Esophagus (tissue), 2 donors: ENCODE results near the gene TADA2B. TPM values are rescaled to one million over a fixed set of nuclear protein-coding genes. Genes with fewer than 3 reads are reported as not detected.

Experiments used
- H3K27ac ChIP-seq, 2 donors: one replicate each; pipeline ENCODE4 v1.5.1; 2013; ENCODE audit warnings: low read depth in 2 of 2, mild to moderate bottlenecking in 2 of 2, inconsistent platforms in 1 of 2, low read length in 1 of 2, moderate library complexity in 1 of 2
- H3K27me3 ChIP-seq, 2 donors: one replicate each; pipeline ENCODE4 v1.6.1; 2013; ENCODE audit warnings: low read length in 2 of 2, control low read depth in 1 of 2, mild to moderate bottlenecking in 1 of 2; ENCODE audit not compliant: insufficient read depth in 2 of 2, control insufficient read depth in 1 of 2
- H3K36me3 ChIP-seq, 2 donors: one replicate each; pipeline ENCODE4 v1.6.1; 2013; ENCODE audit warnings: low read length in 1 of 2; ENCODE audit not compliant: control insufficient read depth in 2 of 2, insufficient read depth in 2 of 2
- H3K4me1 ChIP-seq, 2 donors: one replicate each; pipeline ENCODE4 v1.6.1; 2013; ENCODE audit warnings: low read length in 1 of 2; ENCODE audit not compliant: control insufficient read depth in 2 of 2, insufficient read depth in 2 of 2
- H3K4me3 ChIP-seq, 2 donors: one replicate each; pipeline ENCODE4 v1.5.1; 2013; ENCODE audit warnings: low read length in 2 of 2, mild to moderate bottlenecking in 2 of 2, low read depth in 1 of 2, moderate library complexity in 1 of 2
- H3K9me3 ChIP-seq, 2 donors: one replicate each; pipeline ENCODE4 v1.6.1; 2013; ENCODE audit warnings: mild to moderate bottlenecking in 2 of 2, low read depth in 1 of 2, low read length in 1 of 2, moderate library complexity in 1 of 2; ENCODE audit not compliant: control insufficient read depth in 2 of 2, insufficient read depth in 1 of 2
- WGBS, 2 donors: extraction: QIAGEN DNeasy Blood & Tissue Kit; methylation state at CpG; one replicate each; pipeline ENCODE4 v1.1.7; 2013; 5-methylcytosine and 5-hydroxymethylcytosine counted together
- polyA plus RNA-seq, 2 donors: library from polyadenylated mRNA; stranded (reverse); fragments of 200-250 nt; gene quantifications; one replicate each; pipeline ENCODE4 v1.2.3, GENCODE V29; 2013
- donor health status: healthy with polysubstance abuse.
- donor health status: Bipolar disorder and iron deficiency.

Gene TADA2B, protein sequence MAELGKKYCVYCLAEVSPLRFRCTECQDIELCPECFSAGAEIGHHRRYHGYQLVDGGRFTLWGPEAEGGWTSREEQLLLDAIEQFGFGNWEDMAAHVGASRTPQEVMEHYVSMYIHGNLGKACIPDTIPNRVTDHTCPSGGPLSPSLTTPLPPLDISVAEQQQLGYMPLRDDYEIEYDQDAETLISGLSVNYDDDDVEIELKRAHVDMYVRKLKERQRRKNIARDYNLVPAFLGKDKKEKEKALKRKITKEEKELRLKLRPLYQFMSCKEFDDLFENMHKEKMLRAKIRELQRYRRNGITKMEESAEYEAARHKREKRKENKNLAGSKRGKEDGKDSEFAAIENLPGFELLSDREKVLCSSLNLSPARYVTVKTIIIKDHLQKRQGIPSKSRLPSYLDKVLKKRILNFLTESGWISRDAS
- 1 to 10 TPM; 8.4 to 8.5 TPM for polyA plus RNA-seq

DNA sequence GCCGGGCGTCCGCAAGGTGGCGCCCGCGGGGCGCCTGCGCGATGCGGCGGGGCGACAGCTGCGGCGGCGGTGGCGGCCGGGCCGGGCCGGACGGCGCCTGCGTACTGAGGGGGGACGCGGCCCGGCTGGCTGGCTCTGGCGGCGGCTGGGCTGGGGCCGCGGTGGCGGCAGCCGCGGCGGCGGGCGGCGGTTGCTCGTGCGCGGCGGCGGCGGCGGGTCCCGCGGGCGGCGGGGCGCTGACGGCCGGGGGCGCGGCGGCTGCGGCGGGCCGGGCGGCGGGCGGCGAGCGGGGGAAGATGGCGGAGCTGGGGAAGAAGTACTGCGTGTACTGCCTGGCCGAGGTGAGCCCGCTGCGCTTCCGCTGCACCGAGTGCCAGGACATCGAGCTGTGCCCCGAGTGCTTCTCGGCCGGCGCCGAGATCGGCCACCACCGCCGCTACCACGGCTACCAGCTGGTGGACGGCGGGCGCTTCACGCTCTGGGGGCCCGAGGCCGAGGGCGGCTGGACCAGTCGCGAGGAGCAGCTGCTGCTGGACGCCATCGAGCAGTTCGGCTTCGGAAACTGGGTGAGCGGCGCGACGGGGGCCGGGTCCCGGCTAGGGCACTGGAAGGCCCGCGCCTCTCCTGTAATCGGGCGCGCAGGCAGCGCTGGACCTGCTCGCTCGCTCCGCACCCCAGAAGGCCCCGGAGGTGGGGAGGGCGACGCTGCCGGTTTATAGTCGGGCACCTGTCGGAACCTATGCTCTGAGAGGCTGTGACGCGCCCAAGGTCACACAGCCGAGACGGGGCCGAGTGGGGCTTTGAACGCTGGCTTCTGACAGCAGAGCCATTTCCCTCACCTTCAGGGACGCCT lies at the start of gene TADA2B:
Gene TADA2B, plus strand, starts transcription at position 89 of the 853 bp plus-strand sequence. Its CDS starts 208 bp downstream, at position 297.
- peaks cover 17 to 25% of the 10 kb centered on the region in 2 donors for H3K4me1 ChIP-seq
- no peaks in the 10 kb centered on the region for H3K9me3 ChIP-seq
- peak within 1 kb of the TSS; percentile 69 to 98 for H3K4me3 ChIP-seq
- H3K36me3 ChIP-seq = no peaks in the 10 kb centered on the region
- 0 to 1% methylated on average over 82 to 119 of the region's 119 CpGs for WGBS, 2 donors
- H3K27me3 ChIP-seq = no peaks in the 10 kb centered on the region
- peak within 1 kb of the TSS; percentile 94 to 97 for H3K27ac ChIP-seq

GRCh38 chr4:6996481-6996880 lies 46.7 kb upstream of the TADA2B start:
- H3K9me3 ChIP-seq = no peaks in the 10 kb centered on the region
- peaks cover 14 to 28% of the 10 kb centered on the region in 2 donors for H3K36me3 ChIP-seq
- H3K4me3 ChIP-seq = no peak overlapping the region
- H3K27ac ChIP-seq = no peak overlapping the region
- whole genome bisulfite sequencing, 2 donors = 97% methylated on average over 12 of the region's 12 CpGs
- no peaks in the 10 kb centered on the region for H3K27me3 ChIP-seq
- peaks cover 0 to 13% of the 10 kb centered on the region in 2 donors for H3K4me1 ChIP-seq

DNA sequence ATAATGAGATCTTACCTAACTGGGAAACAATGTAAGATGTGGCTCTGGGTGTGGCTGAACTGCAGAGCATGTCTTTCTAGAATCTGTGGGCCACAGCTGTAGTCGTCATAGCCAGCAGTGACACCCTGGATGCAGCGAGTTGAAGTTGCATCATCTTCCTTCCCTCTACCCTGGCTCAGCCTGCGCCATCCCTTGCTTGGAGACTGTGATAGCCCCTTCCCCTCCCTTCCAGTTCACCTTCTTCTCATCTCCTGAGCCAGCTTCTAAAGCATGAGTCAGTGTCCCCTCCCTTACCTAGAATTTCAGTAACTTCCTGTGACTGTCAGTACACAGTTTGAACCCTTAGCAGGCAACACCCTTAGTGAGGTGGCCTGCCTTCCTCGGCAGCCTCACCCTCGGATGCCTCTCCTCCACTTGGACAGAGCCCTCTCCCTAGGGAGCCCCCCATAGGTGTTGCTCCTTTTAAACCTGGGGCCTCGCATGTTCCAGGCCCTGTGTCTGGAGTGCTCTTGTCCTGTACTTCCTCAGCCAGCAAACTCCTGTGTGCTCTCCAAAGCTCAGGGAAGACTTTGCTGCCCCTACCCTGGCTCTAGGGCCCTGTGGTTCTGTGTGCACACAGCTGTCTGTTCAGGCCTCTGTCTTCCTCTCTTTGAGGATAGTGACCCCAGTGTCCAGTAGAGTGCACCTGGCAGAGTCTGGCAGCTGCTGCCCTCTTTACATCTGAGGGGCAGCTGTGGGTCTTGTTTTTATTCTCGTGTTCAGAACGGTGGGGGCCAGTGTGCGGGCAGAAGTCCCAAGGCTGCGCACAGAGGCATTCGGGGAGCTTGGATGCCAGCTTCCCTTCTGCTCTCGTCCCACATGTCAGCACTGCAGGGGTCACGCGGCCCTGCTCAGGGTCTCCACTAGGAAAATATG lies 43.7 kb upstream of the TADA2B start:
- H3K27me3 ChIP-seq = no peaks in the 10 kb centered on the region
- WGBS, 2 donors = 80 to 81% methylated on average over 14 of the region's 14 CpGs
- no peaks in the 10 kb centered on the region for H3K9me3 ChIP-seq
- H3K4me1 ChIP-seq = peaks cover 0 to 8% of the 10 kb centered on the region in 2 donors
- no peak overlapping the region for H3K4me3 ChIP-seq
- H3K36me3 ChIP-seq = peaks cover 14 to 35% of the 10 kb centered on the region in 2 donors
- peak overlapping the region; percentile 83 to 94 for H3K27ac ChIP-seq

DNA sequence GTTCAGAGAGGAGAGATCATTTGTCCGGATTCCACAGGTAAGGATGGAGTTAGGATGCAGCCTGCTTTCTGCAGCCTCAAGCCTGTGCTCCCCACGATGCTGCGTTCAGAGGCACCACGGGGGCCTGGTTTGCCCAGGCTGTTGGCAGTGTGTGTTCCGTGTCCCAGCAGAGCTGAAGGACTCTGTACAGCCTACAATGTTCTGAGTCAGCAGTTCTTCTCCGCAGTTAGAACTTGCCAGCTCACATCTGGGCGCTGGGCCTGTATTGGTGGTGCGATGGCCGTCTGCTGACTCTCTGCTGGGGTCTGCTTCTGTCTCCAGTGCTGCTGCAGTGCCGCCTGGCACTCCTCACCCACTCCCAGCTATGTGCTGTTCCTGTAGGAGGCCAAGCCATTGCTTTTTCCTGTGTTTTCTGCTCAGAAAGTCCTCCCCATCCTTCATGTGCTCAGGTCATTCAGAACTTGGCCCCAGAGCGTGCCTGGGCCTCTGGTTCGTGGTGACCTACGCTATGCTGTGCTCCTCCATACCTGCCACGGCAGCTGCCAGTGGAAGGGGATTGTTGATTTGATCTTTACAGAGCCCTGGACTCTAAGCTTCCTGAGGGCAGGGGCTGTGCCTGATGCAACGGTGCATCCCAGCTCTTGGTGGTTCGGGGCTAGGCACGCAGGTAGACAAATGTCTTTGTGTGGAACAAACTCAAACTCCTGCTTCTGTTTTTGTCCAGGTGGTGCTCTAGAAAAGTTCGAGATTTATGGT lies 42.6 kb upstream of the TADA2B start:
- Histone ChIP-seq H3K4me1 (peaks cover 0 to 8% of the 10 kb centered on the region in 2 donors), H3K9me3 (no peaks in the 10 kb centered on the region), H3K27me3 (no peaks in the 10 kb centered on the region), H3K27ac (no peak overlapping the region), H3K36me3 (peaks cover 14 to 35% of the 10 kb centered on the region in 2 donors), H3K4me3 (no peak overlapping the region)
- WGBS, 2 donors = 93 to 95% methylated on average over 18 of the region's 18 CpGs

GRCh38 chr4:7001271-7001670 lies 41.9 kb upstream of the TADA2B start:
- Histone ChIP-seq H3K9me3 (no peaks in the 10 kb centered on the region), H3K4me1 (peaks cover 0 to 8% of the 10 kb centered on the region in 2 donors), H3K27me3 (no peaks in the 10 kb centered on the region), H3K27ac (no peak overlapping the region), H3K36me3 (peaks cover 14 to 35% of the 10 kb centered on the region in 2 donors), H3K4me3 (no peak overlapping the region)
- 84 to 94% methylated on average over 7 of the region's 7 CpGs for whole genome bisulfite sequencing, 2 donors

GRCh38 chr4:7002336-7002735 lies 40.8 kb upstream of the TADA2B start:
- H3K36me3 ChIP-seq = peaks cover 16 to 32% of the 10 kb centered on the region in 2 donors
- H3K9me3 ChIP-seq = no peaks in the 10 kb centered on the region
- H3K27me3 ChIP-seq = no peaks in the 10 kb centered on the region
- H3K4me3 ChIP-seq = no peak overlapping the region
- peaks cover 0 to 8% of the 10 kb centered on the region in 2 donors for H3K4me1 ChIP-seq
- 57 to 73% methylated on average over 7 of the region's 7 CpGs for WGBS, 2 donors
- peak overlapping the region in 1 of 2 donors; percentile 25 for H3K27ac ChIP-seq

GRCh38 chr4:7003176-7003878 lies 39.8 kb upstream of the TADA2B start:
- Histone ChIP-seq H3K36me3 (peaks cover 22 to 32% of the 10 kb centered on the region in 2 donors), H3K27ac (no peak overlapping the region), H3K27me3 (no peaks in the 10 kb centered on the region), H3K4me3 (no peak overlapping the region), H3K4me1 (peaks cover 0 to 8% of the 10 kb centered on the region in 2 donors), H3K9me3 (no peaks in the 10 kb centered on the region)
- 83 to 86% methylated on average over 11 of the region's 11 CpGs for WGBS, 2 donors

DNA sequence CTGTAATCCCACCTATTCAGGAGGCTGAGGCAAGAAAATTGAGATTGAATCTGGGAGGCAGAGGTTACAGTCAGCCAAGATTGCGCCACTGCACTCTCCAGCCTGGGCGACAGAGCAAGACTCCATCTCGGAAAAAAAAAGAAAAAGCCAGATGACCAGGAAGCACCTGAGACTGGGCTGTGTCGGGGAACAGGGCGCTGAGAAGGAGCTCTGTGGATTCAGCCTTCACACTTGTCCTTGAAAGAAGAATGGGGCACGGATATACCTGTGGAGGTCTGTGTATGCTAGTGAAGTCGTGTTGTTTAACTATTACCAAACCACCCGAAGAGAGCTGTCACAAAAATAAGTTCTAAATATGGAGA lies 39.3 kb upstream of the TADA2B start:
- Histone ChIP-seq H3K9me3 (no peaks in the 10 kb centered on the region), H3K4me3 (no peak overlapping the region), H3K27me3 (no peaks in the 10 kb centered on the region), H3K36me3 (peaks cover 22 to 32% of the 10 kb centered on the region in 2 donors), H3K4me1 (peaks cover 0 to 8% of the 10 kb centered on the region in 2 donors), H3K27ac (no peak overlapping the region)
- WGBS, 2 donors = 75 to 77% methylated on average over 8 of the region's 8 CpGs
